SK-N-MC (cell line): ENCODE data around the gene SASH1.

Experiments used
- DNase-seq: peaks from one replicate; pipeline ENCODE4 v3.0.0-alpha.2; 2011; ENCODE audit warnings: low read depth, low spot score
- H3K27ac ChIP-seq: fragments of 200-600 bp; sonication (generic); 2 replicates; pipeline ENCODE4 v1.5.1; 2016; ENCODE audit warnings: mixed run types
- H3K36me3 ChIP-seq: fragments of 200-600 bp; sonication (generic); 2 replicates; pipeline ENCODE4 v1.6.1; 2017; ENCODE audit warnings: antibody characterized with exemption, low read length, mixed read lengths; ENCODE audit not compliant: insufficient read depth
- H3K4me3 ChIP-seq: fragments of 200-600 bp; sonication (generic); 2 replicates; pipeline ENCODE4 v1.5.1; 2016
- H3K9ac ChIP-seq: fragments of 200-600 bp; sonication (generic); 2 replicates; pipeline ENCODE4 v1.8.0; 2017; ENCODE audit warnings: mixed run types, mixed read lengths; ENCODE audit not compliant: insufficient read length
- H3K9me3 ChIP-seq: fragments of 200-600 bp; sonication (generic); 2 replicates; pipeline ENCODE4 v1.6.1; 2017; ENCODE audit warnings: low read depth, mild to moderate bottlenecking, antibody characterized with exemption, low read length, moderate library complexity, mixed read lengths
- EZH2 ChIP-seq: fragments of 200-600 bp; sonication (generic); IDR thresholded peaks from one replicate; pipeline ENCODE4 v1.6.1; 2017; ENCODE audit warnings: antibody characterized with exemption
- FOXP2 ChIP-seq: optimal IDR thresholded peaks from 2 replicates; pipeline ENCODE3; 2011; ENCODE audit warnings: mild to moderate bottlenecking, moderate library complexity; ENCODE audit not compliant: insufficient read depth; ENCODE audit errors: extremely low read length, control extremely low read depth
- POLR2AphosphoS5 ChIP-seq: IDR thresholded peaks from 2 replicates; pipeline ENCODE4 v1.6.1; 2012; ENCODE audit warnings: mild to moderate bottlenecking, low read depth, low read length, borderline replicate concordance

SASH1 gene

DNA sequence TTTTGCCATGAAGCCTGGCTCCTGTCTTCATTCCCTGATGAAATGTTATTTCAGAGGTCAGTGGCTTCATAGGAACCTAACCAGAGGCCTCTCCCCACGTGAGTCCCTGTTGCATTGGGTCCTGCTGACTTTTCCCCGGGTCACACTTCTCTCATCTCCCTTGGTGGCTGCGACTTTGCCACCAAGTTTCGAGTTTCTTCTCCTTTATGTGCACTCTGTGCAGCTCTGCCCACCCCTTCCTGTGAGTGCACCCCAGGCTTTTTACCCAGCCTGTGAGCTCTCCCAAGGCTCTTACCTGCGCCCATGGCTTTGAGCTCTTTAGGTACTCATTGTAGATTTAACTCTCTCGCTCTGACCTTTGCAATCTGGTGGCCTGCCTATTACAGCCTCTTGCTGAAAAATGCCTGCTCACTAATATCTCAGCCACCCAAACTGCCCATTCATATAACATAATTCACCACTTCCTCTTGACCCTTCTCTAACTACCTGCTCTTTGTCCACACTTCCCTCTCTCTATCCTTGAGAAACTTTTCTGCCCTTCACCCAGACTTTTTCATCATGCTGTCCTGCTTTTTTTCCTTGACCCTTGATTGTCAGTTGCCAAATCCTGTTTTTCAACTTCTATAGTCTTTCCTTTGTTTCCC lies 105.9 kb downstream of the SASH1 start:
- H3K27ac ChIP-seq: no peak overlapping the region
- H3K4me3 ChIP-seq: no peak overlapping the region
- DNase-seq: no peak
- H3K36me3 ChIP-seq: no peaks in the 10 kb centered on the region
- no peak overlapping the region for H3K9ac ChIP-seq
- no peaks in the 10 kb centered on the region for H3K9me3 ChIP-seq
- no peak for TF ChIP-seq EZH2
- no peak for TF ChIP-seq FOXP2
- no peak for TF ChIP-seq POLR2AphosphoS5

DNA sequence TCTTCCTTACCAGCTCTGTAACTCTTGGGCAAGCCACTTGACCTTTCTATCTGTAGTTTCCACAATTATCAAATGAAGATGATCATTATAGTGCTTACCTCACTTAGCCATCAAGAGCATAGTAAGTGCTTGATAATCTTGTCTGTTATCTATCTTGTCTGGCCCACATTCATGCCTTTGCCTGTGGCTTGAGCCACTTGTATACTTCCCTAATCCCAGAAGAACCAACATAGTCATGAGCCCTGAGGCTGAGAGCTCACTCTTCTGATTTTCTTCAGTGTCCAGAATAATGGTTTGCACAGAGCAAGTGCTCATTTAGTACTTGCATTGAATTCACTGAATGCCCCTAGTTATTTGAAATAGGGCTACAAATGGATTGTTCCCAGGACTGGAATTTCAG lies 108.2 kb downstream of the SASH1 start:
- DNase-seq: no peak
- Histone ChIP-seq H3K27ac (no peak overlapping the region), H3K36me3 (no peaks in the 10 kb centered on the region), H3K4me3 (no peak overlapping the region), H3K9me3 (no peaks in the 10 kb centered on the region), H3K9ac (no peak overlapping the region)
- no peak for TF ChIP-seq EZH2
- TF ChIP-seq POLR2AphosphoS5: no peak
- no peak for TF ChIP-seq FOXP2

DNA sequence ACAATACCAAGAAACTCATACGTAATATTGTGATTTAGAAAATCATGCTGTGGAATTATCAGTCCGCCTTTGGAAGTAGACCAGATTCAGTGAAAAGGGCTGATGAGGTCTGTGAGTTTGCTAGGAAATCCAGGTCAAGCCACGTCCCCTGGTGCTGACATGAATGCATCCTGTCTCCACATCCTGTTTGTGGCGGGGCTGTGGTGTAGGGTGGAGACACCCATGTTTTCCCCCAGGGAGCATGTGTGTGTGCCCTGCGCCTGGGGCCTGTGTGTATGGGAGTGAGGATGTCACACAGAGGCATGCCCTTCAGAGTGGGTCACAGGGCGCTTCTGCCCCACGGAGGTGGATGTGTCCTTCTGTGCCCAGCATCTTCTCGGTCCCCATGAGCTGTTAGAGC lies 109.1 kb downstream of the SASH1 start:
- DNase-seq: no peak
- Histone ChIP-seq H3K27ac (no peak overlapping the region), H3K9me3 (no peaks in the 10 kb centered on the region), H3K4me3 (no peak overlapping the region), H3K9ac (no peak overlapping the region), H3K36me3 (no peaks in the 10 kb centered on the region)
- TF ChIP-seq FOXP2 (no peak), POLR2AphosphoS5 (no peak), EZH2 (no peak)

DNA sequence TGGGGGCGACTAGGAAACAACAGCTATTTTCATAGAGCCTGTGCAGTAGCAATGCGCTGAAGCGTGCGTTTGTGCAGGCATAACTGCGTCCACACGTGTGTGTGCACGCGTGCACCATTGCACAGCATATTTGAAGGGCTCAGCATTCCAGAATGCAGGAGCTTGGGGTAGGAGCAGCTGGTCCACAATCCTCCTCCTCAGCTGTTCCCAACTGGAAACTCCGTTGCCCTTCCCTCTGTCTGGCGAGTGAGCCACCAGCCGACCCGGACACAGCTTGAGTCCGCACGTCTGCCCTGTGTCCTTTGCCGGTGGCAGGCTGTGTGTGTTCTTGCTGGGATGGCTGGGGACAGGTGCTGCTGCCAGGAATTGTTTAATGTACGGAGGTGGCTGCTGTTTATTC lies 110.2 kb downstream of the SASH1 start:
- Histone ChIP-seq H3K9me3 (no peaks in the 10 kb centered on the region), H3K27ac (no peak overlapping the region), H3K36me3 (no peaks in the 10 kb centered on the region), H3K9ac (no peak overlapping the region), H3K4me3 (no peak overlapping the region)
- TF ChIP-seq POLR2AphosphoS5 (no peak), EZH2 (no peak), FOXP2 (no peak)
- no peak for DNase-seq

DNA sequence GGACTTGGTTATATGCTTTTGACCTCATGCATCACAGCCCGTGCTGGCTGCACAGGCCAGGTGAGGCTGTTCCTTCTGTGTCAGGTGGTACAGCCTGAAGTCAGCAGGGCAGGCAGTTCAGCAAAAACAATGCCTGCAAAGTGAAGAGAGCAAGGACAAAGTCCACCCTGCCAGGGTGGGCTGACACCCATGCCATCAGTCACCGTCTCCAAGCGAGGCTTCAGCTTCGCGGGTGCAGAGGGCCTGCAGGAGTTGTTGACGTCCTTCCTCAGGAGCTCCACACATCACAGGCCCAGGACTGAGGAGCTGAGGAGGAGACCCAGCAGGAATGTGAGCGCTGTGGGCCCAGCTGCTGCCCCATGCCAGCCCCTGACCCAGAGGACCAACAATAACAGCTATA lies 111.3 kb downstream of the SASH1 start:
- Histone ChIP-seq H3K36me3 (no peaks in the 10 kb centered on the region), H3K27ac (no peak overlapping the region), H3K9ac (no peak overlapping the region), H3K4me3 (no peak overlapping the region), H3K9me3 (no peaks in the 10 kb centered on the region)
- TF ChIP-seq EZH2 (no peak), POLR2AphosphoS5 (no peak), FOXP2 (no peak)
- DNase-seq: no peak

DNA sequence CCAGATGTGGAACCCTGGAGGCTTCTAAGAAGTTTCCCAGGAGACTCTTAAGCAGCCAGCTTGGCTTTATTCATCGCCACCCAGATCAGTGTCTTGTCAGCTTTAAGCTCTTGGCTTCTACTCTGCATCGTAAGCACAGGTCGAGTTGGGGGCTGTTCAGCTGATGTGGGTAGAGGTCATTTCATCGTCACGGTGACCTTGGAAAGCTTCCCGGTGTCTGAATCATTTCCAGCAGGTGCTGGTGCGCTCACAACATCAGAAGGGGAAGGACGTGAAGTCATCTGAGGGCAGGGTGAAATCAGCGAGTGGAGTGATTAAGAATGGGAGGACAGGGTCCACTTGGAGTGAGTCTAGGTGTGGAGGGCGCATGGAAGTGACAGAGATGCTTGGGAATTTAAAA lies 112.6 kb downstream of the SASH1 start:
- no peaks in the 10 kb centered on the region for H3K36me3 ChIP-seq
- TF ChIP-seq FOXP2: no peak
- TF ChIP-seq POLR2AphosphoS5: no peak
- no peak for TF ChIP-seq EZH2
- no peaks in the 10 kb centered on the region for H3K9me3 ChIP-seq
- no peak for DNase-seq
- H3K4me3 ChIP-seq: no peak overlapping the region
- H3K9ac ChIP-seq: no peak overlapping the region
- no peak overlapping the region for H3K27ac ChIP-seq

DNA sequence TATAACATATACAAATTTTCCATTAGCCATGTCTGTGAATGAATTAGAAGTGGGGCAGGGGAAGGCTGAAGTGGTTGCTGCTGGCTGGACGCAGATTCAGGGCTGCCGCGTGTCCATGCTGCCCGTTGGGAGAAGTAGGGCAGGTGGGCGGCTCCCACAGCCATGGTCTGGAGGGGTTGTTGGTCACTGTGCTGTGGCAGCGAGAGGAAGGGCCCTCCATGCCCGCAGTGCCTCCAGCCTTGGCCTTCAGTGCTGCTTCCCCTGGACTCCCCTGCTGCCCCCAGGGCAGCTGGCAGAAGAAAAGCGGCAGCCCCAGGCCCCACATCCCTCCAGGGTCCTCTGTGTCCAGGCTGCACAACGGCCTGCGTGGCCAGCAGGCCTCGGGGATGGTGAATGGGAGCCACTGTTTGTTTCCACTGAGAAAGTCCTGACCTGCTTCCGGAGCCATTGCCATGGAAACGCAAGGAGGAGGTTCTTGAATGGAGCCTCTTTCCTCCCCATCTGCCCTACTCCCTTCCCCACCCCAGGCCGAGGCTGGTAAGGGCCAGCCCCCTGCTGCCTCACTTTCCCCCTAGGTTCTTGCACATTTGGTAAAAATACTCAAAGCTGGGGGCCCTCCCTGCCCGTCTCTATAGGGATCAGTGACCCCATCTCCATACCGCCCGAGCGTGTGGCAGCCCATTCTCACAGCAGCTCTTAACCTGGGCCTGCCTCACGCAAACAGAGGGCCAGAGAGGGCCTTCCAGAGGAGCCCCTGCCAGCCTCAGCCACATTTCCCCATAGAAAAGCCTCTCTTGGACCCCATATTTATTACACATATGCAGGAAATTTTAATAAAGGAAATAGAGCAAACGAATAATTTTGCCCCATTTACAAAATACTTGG lies 113.3 kb downstream of the SASH1 start:
- no peak for DNase-seq
- TF ChIP-seq POLR2AphosphoS5 (no peak), FOXP2 (no peak), EZH2 (no peak)
- H3K4me3 ChIP-seq: no peak overlapping the region
- no peaks in the 10 kb centered on the region for H3K9me3 ChIP-seq
- H3K36me3 ChIP-seq: no peaks in the 10 kb centered on the region
- H3K27ac ChIP-seq: no peak overlapping the region
- H3K9ac ChIP-seq: no peak overlapping the region

DNA sequence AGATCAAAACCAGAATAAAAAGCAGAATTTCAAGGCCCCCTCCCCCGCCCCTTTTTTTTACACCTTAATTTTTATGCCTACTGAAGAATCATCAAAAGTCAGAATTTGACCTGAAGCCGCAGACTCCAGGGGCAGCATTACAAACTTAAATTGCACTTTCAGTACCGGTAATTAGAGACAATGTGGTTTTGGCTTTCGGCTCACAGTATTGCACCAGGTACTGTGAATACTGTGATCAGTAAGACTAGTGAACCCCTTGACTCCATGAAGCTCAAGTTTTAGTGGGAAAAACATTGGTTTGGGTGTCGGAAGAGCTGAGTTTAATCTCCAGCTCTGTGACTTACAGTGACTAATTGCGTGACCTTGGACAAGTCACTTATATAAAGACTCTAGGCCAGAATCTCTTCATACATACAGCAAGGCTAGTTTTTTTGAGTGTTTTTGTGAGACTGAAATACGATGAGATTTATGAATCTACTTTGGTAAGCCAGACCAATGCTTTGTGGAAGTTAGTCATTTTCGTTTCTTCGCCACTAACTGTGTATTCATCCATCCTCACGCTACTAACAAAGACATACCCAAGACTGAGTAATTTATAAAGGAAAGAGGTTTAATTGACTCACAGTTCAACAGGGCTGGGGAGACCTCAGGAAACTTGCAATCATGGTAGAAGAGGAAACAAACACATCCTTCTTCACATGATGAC lies 114.7 kb downstream of the SASH1 start:
- no peaks in the 10 kb centered on the region for H3K36me3 ChIP-seq
- H3K9ac ChIP-seq: no peak overlapping the region
- H3K4me3 ChIP-seq: no peak overlapping the region
- no peak overlapping the region for H3K27ac ChIP-seq
- TF ChIP-seq FOXP2 (no peak), POLR2AphosphoS5 (no peak), EZH2 (no peak)
- no peaks in the 10 kb centered on the region for H3K9me3 ChIP-seq
- DNase-seq: no peak
